Adrenal gland (tissue), 12 donors: ENCODE results near the gene DCC. TPM values are rescaled to one million over a fixed set of nuclear protein-coding genes. Genes with fewer than 3 reads are reported as not detected.

Source experiments
- DNase-seq, 7 donors: peaks; one replicate each; pipeline ENCODE4 v3.0.0-alpha.2; 2019 to 2020
- H3K27ac ChIP-seq, 5 donors: fragments of 200-600 bp; sonication (generic) in 4 of 5; 1 replicate in 3 of 5; 2 replicates in 2 of 5; pipeline versions ENCODE4 v1.5.1 to v1.8.0; 2016 to 2020; ENCODE audit warnings: mild to moderate bottlenecking in 1 of 5
- H3K27me3 ChIP-seq: fragments of 200-600 bp; 2 replicates; pipeline ENCODE4 v1.8.0; 2021
- H3K36me3 ChIP-seq, 2 donors: fragments of 200-600 bp; replicated peaks in 1 of 2; 1 replicate in 1 of 2; 2 replicates in 1 of 2; pipeline versions ENCODE4 v1.5.1 to v1.8.0; 2018 to 2022
- H3K4me1 ChIP-seq, 2 donors: fragments of 200-600 bp; replicated peaks in 1 of 2; 1 replicate in 1 of 2; 2 replicates in 1 of 2; pipeline versions ENCODE4 v1.5.1 to v1.8.0; 2018 to 2021
- H3K4me3 ChIP-seq, 4 donors: fragments of 200-600 bp; sonication (generic) in 3 of 4; one replicate each; pipeline ENCODE4 v1.5.1; 2016 to 2018
- H3K9me3 ChIP-seq, 3 donors: fragments of 200-600 bp; sonication (generic) in 1 of 3; replicated peaks in 1 of 3; 1 replicate in 2 of 3; 2 replicates in 1 of 3; pipeline versions ENCODE4 v1.5.1 to v1.8.0; 2016 to 2021
- POLR2A ChIP-seq, 2 donors: fragments of 450-650 bp; IDR thresholded peaks; one replicate each; pipeline ENCODE4 v1.6.1; 2017; ENCODE audit warnings: antibody characterized with exemption in 2 of 2, mild to moderate bottlenecking in 2 of 2, moderate library complexity in 1 of 2
- WGBS, 4 donors: extraction: QIAGEN DNeasy Blood & Tissue Kit in 2 of 4; methylation state at CpG; one replicate each; pipeline versions ENCODE4 v1.1.5 to v1.1.7; 2013 to 2017; 5-methylcytosine and 5-hydroxymethylcytosine counted together
- intact Hi-C, 2 donors: fragments of 100-400 bp; cut with DNase I; formaldehyde crosslinking; loops; one replicate each; pipeline versions ENCODE4 v1.14.1 to v1.15.0; 2022 to 2023
- polyA plus RNA-seq, 3 donors: library from polyadenylated mRNA; stranded (reverse); fragments of 200-250 nt in 2 of 3; fragments of 350-450 nt in 1 of 3; fragmentation: Illumina TruSeq in 1 of 3; extraction: RNeasy Lipid Tissue Mini Kit (QIAGEN cat#74804) in 1 of 3; gene quantifications; one replicate each; pipeline ENCODE4 v1.2.3, GENCODE V29; 2013 to 2014
- total RNA-seq, 9 donors: library from RNA; depleted of rRNA in 4 of 9; stranded (reverse); fragments of >200 nt in 4 of 9; fragments of 120-200 nt in 1 of 9; fragmentation: NEBNext Ultra II Directional in 1 of 9; extraction: Animal tissue kit (Norgen Biotek cat#: 25700) in 1 of 9; gene quantifications; one replicate each; pipeline versions ENCODE4 v1.1.0 to v1.2.4, GENCODE V29; 2013 to 2023
- TF ChIP-seq, protein P1 (sequence below), 6 experiments: fragments of 450-650 bp in 4 of 6; fragments of 200-600 bp in 2 of 6; sonication (generic) in 1 of 6; IDR thresholded peaks; 1 replicate in 5 of 6; 2 replicates in 1 of 6; pipeline versions ENCODE4 v1.5.1 to v1.8.0; 2016 to 2021; ENCODE audit warnings: antibody characterized with exemption in 6 of 6, mild to moderate bottlenecking in 2 of 6, moderate library complexity in 1 of 6
- donor health status: healthy with polysubstance abuse.
- donor health status: Bipolar disorder and iron deficiency.
- donor health status: DM: yes; HTN: yes; CAD: no.
- donor health status: DM: no; HTN: no; CAD: no.
- donor health status: DM: no; HTN: no; CAD: no.
- donor health status: DM: yes; HTN: yes; CAD: no.

The DCC gene
- total and polyA plus RNA-seq, 12 donors: 0.33 to 3.5 (median 1.1) TPM; not detected in 1

DNA sequence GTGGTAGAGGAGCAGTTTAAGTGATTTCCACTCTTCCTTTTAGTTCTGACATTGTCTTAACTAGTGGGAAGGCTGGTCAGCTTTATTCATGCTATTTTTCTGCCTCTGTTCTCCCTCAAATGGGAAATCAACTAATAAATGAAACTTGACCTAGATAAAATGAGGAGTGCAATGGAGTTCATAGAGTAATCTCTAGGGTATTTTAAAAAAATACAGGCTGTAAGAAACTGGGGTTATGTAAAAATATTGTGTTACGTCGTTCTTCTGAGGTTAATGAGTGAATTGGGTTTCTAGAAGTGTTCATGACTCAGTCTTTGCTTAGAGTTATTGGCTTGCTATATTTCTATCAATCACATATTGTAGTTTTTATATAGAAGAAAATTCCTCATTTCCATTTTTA, 1150.0 kb downstream of the DCC start:
- H3K4me1 ChIP-seq: no peaks in the 10 kb centered on the region
- intact Hi-C loops: no loop called here
- 56 to 65% (median 60%) methylated on average over 2 of the region's 2 CpGs for WGBS, 4 donors
- DNase-seq: no peak
- TF ChIP-seq POLR2A (IDR thresholded peaks at IDR 0.05): no peak
- TF ChIP-seq, protein P1, sequence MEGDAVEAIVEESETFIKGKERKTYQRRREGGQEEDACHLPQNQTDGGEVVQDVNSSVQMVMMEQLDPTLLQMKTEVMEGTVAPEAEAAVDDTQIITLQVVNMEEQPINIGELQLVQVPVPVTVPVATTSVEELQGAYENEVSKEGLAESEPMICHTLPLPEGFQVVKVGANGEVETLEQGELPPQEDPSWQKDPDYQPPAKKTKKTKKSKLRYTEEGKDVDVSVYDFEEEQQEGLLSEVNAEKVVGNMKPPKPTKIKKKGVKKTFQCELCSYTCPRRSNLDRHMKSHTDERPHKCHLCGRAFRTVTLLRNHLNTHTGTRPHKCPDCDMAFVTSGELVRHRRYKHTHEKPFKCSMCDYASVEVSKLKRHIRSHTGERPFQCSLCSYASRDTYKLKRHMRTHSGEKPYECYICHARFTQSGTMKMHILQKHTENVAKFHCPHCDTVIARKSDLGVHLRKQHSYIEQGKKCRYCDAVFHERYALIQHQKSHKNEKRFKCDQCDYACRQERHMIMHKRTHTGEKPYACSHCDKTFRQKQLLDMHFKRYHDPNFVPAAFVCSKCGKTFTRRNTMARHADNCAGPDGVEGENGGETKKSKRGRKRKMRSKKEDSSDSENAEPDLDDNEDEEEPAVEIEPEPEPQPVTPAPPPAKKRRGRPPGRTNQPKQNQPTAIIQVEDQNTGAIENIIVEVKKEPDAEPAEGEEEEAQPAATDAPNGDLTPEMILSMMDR (IDR thresholded peaks at IDR 0.05): no peak
- no peaks in the 10 kb centered on the region for H3K9me3 ChIP-seq
- no peaks in the 10 kb centered on the region for H3K27me3 ChIP-seq
- no peak overlapping the region for H3K27ac ChIP-seq
- no peaks in the 10 kb centered on the region for H3K36me3 ChIP-seq
- no peak overlapping the region for H3K4me3 ChIP-seq

DNA sequence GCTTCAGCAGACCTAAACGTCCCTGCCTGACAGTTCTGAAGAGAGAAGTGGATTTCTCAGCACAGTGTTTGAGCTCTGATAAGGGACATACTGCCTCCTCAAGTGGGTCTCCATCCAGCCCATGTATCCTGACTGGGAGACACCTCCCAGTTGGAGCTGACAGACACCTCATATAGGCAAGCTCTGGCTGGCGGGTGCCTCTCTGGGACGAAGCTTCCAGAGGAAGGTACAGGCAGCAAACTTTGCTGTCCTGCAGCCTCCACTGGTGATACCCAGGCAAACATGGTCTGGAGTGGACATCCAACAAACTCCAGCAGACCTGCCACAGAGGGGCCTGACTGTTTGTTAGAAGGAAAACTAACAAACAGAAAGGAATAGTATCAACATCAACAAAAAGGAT, 1156.0 kb downstream of the DCC start:
- no peak overlapping the region for H3K4me3 ChIP-seq
- 50 to 81% (median 62%) methylated on average over 3 of the region's 3 CpGs for WGBS, 4 donors
- intact Hi-C loops: no loop called here
- H3K36me3 ChIP-seq: no peaks in the 10 kb centered on the region
- H3K9me3 ChIP-seq: no peaks in the 10 kb centered on the region
- no peak overlapping the region for H3K27ac ChIP-seq
- TF ChIP-seq, protein P1 (IDR thresholded peaks at IDR 0.05): no peak
- no peak for TF ChIP-seq POLR2A (IDR thresholded peaks at IDR 0.05)
- no peaks in the 10 kb centered on the region for H3K4me1 ChIP-seq
- H3K27me3 ChIP-seq: no peaks in the 10 kb centered on the region
- no peak for DNase-seq

DNA sequence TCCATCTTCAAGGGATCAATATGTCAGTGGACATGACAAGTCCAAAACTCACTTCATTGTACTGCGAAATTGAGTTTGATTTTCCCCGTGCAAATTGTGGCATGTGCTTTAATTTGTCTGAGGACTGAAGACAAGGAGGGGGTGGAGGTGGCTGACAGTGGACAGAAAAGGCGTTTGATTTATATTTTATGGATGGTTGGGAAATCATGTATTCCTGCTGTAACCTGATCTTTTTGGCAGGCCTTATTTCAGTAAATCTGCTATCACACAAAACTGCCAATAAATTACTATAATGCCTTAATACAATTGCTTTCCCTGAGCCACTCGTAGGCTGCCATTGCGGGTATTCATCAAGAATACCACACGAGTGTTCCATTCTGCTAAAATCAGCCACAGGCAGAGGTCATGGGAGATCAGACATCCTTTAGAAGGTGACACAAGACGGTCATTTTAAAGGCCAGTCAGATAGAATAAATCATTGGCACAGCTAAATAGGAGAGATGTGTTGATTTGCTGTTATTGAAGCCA, 1164.0 kb downstream of the DCC start:
- TF ChIP-seq, protein P1 (IDR thresholded peaks at IDR 0.05): no peak
- TF ChIP-seq POLR2A (IDR thresholded peaks at IDR 0.05): no peak
- Histone ChIP-seq H3K4me1 (no peaks in the 10 kb centered on the region), H3K4me3 (no peak overlapping the region), H3K36me3 (no peaks in the 10 kb centered on the region), H3K9me3 (no peaks in the 10 kb centered on the region), H3K27me3 (no peaks in the 10 kb centered on the region), H3K27ac (no peak overlapping the region)
- intact Hi-C loops: no loop called here
- WGBS, 4 donors: 35 to 53% (median 52%) methylated on average over 7 of the region's 7 CpGs
- no peak for DNase-seq

DNA sequence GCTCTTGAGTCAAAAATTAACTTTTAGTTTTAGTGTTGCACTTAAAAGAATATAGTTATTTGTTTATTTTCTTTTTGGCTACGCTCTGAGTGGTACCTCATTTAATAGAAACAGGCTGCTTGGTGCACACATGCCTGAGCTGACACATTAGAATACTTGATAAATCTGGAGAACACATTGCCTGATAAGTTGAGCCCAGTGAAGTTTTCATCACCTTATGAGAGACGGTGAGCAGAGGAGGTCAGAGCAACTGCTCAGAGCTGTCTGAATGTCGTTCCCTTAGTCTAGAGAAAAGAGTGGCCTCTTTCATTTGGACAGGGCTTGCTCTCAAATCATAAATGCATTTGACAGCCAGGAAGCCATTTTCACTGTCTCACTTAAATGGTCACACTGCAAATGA, 1168.5 kb downstream of the DCC start:
- TF ChIP-seq, protein P1 (IDR thresholded peaks at IDR 0.05): no peak
- no peak for TF ChIP-seq POLR2A (IDR thresholded peaks at IDR 0.05)
- Histone ChIP-seq H3K4me3 (no peak overlapping the region), H3K27ac (no peak overlapping the region), H3K36me3 (no peaks in the 10 kb centered on the region), H3K27me3 (no peaks in the 10 kb centered on the region), H3K9me3 (no peaks in the 10 kb centered on the region), H3K4me1 (no peaks in the 10 kb centered on the region)
- intact Hi-C loops: no loop called here
- DNase-seq: no peak
- 45 to 50% (median 47%) methylated on average over 3 of the region's 3 CpGs for WGBS, 4 donors
